Osteoblast (primary cell): ENCODE measurements around the gene TM4SF4. TPM values are rescaled to one million over a fixed set of nuclear protein-coding genes. Genes with fewer than 3 reads are reported as not detected.

Experiments
- DNase-seq: peaks from one replicate; pipeline ENCODE4 v3.0.0; 2011; ENCODE audit warnings: low spot score, mixed read lengths; ENCODE audit not compliant: insufficient read length; ENCODE audit errors: missing footprints
- H2AFZ ChIP-seq: 2 replicates; pipeline ENCODE4 v1.6.0; 2011; ENCODE audit warnings: mild to moderate bottlenecking, low read length
- H3K27ac ChIP-seq: 2 replicates; pipeline ENCODE4 v1.5.1; 2011; ENCODE audit warnings: mild to moderate bottlenecking, low read depth, low read length, moderate library complexity
- H3K27me3 ChIP-seq: 2 replicates; pipeline ENCODE4 v1.6.0; 2012; ENCODE audit warnings: mild to moderate bottlenecking, control low read depth, inconsistent platforms, low read length, moderate library complexity; ENCODE audit not compliant: insufficient read depth
- H3K36me3 ChIP-seq: 2 replicates; pipeline ENCODE4 v1.5.1; 2011; ENCODE audit warnings: mild to moderate bottlenecking, low read length, control low read depth, moderate library complexity; ENCODE audit not compliant: insufficient read depth
- H3K4me1 ChIP-seq: 2 replicates; pipeline ENCODE4 v1.5.1; 2011; ENCODE audit warnings: mild to moderate bottlenecking, low read length, control low read depth, moderate library complexity; ENCODE audit not compliant: insufficient read depth
- H3K4me2 ChIP-seq: 2 replicates; pipeline ENCODE4 v1.6.0; 2011; ENCODE audit warnings: mild to moderate bottlenecking, low read length; ENCODE audit not compliant: insufficient read depth
- H3K4me3 ChIP-seq: fragments of 200-600 bp; sonication (generic); 3 replicates; pipeline ENCODE4 v1.5.1; 2012; ENCODE audit warnings: mild to moderate bottlenecking, low read length, inconsistent platforms; ENCODE audit not compliant: insufficient read depth
- H3K79me2 ChIP-seq: 2 replicates; pipeline ENCODE4 v1.6.0; 2012; ENCODE audit warnings: mild to moderate bottlenecking, low read length, control low read depth, inconsistent platforms; ENCODE audit not compliant: insufficient read depth
- H3K9me3 ChIP-seq: 2 replicates; pipeline ENCODE4 v1.5.1; 2011; ENCODE audit warnings: low read depth, low read length, control low read depth
- H4K20me1 ChIP-seq: 2 replicates; pipeline ENCODE4 v1.6.0; 2012; ENCODE audit warnings: mild to moderate bottlenecking, low read length, control low read depth; ENCODE audit not compliant: insufficient read depth
- CTCF ChIP-seq: IDR thresholded peaks from 2 replicates; pipeline ENCODE4 v1.5.1; 2011; ENCODE audit warnings: mild to moderate bottlenecking, low read depth, low read length, moderate library complexity; ENCODE audit errors: extremely low read depth
- total RNA-seq: library from RNA; depleted of rRNA; stranded (reverse); fragments of >200 nt; gene quantifications from 2 replicates; pipeline ENCODE4 v1.2.3, GENCODE V29; 2012

TM4SF4 gene
- total RNA-seq, 1 donor: not detected

DNA sequence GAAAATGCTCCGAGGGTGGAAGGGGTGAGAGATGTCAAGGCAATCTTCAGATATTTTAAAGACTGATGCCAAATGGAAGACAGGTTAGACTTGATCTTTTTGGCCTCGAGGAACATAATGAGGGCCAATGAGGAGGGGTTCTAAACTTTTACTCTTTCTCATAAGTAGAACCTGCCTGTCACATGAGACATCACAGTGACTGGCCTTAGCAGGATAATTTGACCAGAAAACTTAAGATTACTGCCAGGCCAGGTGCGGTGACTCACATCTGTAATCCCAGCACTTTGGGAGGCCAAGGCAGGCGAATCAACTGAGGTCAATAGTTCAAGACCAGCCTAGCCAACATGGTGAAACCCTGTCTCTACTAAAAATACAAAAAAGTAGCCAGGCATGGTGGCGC lies 12.2 kb downstream of the TM4SF4 start:
- Histone ChIP-seq H3K27ac (no peak overlapping the region), H4K20me1 (no peaks in the 10 kb centered on the region), H3K79me2 (no peaks in the 10 kb centered on the region), H3K36me3 (no peaks in the 10 kb centered on the region), H3K9me3 (no peaks in the 10 kb centered on the region), H2AFZ (no peak overlapping the region), H3K4me3 (no peak overlapping the region), H3K4me2 (no peak overlapping the region), H3K4me1 (no peaks in the 10 kb centered on the region), H3K27me3 (no peaks in the 10 kb centered on the region)
- TF ChIP-seq CTCF: no peak
- DNase-seq: no peak

DNA sequence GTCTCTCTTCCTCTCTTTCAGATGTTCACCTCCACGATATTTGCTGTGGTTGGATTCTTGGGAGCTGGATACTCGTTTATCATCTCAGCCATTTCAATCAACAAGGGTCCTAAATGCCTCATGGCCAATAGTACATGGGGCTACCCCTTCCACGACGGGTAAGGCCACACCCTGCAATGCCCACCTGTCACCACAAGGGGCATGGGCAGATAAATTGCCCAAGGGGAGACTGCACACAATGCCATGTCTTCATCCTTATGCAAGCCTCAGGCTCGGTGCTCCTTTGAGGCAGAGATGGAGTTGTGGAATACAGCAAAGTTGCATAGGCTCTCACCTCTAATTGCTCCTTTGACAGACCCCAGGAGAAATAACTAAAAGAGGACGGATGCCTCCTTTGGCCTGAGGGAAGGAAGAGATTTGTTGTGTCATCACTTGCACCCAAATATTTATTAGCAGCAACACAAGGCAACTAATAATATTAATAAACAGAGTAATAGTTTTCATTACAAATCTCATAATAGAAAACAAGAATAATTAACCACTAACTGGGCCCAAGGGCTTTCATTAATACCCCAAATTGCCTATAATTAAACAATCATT lies 13.2 kb downstream of the TM4SF4 start:
- Histone ChIP-seq H3K27ac (no peak overlapping the region), H3K4me3 (no peak overlapping the region), H3K4me1 (no peaks in the 10 kb centered on the region), H3K79me2 (no peaks in the 10 kb centered on the region), H2AFZ (no peak overlapping the region), H4K20me1 (no peaks in the 10 kb centered on the region), H3K36me3 (no peaks in the 10 kb centered on the region), H3K27me3 (no peaks in the 10 kb centered on the region), H3K4me2 (no peak overlapping the region), H3K9me3 (no peaks in the 10 kb centered on the region)
- DNase-seq: no peak
- TF ChIP-seq CTCF: peak; percentile 48

- Histone ChIP-seq H3K4me1 (peaks cover 2% of the 10 kb centered on the region), H3K9me3 (no peaks in the 10 kb centered on the region), H4K20me1 (no peaks in the 10 kb centered on the region), H2AFZ (peak overlapping the region; percentile 12), H3K4me2 (no peak overlapping the region), H3K79me2 (no peaks in the 10 kb centered on the region), H3K27me3 (no peaks in the 10 kb centered on the region), H3K27ac (no peak overlapping the region), H3K36me3 (no peaks in the 10 kb centered on the region), H3K4me3 (no peak overlapping the region)
- TF ChIP-seq CTCF: peak; percentile 78
- DNase-seq: no peak
Measured at GRCh38 chr3:149489060-149489690, 14.7 kb downstream of the TM4SF4 start.

DNA sequence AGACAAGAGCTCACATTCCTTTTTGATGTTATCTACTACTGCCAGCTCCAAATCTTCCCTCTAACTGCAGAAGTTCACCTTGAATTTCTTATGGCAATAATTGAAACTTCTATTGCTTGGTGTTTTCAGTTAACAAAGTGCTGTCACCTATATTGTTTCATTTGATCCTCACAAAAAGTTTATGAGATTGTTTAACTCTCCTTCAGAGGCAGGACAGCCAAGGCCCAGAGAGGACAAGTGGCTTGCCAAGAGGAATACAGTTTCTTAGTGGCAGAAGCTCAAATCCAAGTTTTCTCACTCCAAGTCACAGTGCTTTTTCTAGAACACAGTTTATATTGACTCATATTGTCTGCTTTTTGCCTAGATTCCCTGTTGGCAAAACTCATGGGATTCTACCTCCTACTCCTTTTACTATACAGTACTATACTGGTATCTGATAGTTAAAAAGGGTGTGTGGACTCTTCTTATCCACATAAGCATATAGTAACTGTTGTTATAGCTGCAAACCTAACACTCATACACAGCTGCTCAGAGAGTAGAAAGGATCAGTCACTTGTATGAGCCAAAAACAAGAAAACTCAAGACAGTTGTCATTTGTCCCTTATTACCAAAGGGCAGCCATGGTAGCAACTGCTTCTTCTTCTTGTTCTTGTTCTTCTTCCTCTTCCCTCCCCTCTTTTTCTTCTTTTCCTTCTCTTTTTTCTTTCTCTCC lies 15.9 kb downstream of the TM4SF4 start:
- H3K9me3 ChIP-seq: no peaks in the 10 kb centered on the region
- no peaks in the 10 kb centered on the region for H3K27me3 ChIP-seq
- H2AFZ ChIP-seq: no peak overlapping the region
- H4K20me1 ChIP-seq: no peaks in the 10 kb centered on the region
- H3K4me1 ChIP-seq: peaks cover 11% of the 10 kb centered on the region
- no peaks in the 10 kb centered on the region for H3K36me3 ChIP-seq
- no peak overlapping the region for H3K4me2 ChIP-seq
- no peak for TF ChIP-seq CTCF
- no peak for DNase-seq
- H3K27ac ChIP-seq: no peak overlapping the region
- no peak overlapping the region for H3K4me3 ChIP-seq
- no peaks in the 10 kb centered on the region for H3K79me2 ChIP-seq
